SK-N-SH treated with all-trans-retinoic acid at 6 μM for 48 hours (cell line): ENCODE measurements around the gene PRR33.

Source experiments
- ATAC-seq: fragments of 200-7000 bp; cut with Tn5 transposase; 3 replicates; pipeline ENCODE4 v1.9.1; 2020; ENCODE audit warnings: mild to moderate bottlenecking, moderate library complexity
- ARNTL ChIP-seq: fragments of 450-650 bp; formaldehyde crosslinking; IDR thresholded peaks from 2 replicates; pipeline ENCODE4 v1.5.0; 2020; ENCODE audit warnings: low read depth, mild to moderate bottlenecking, moderate library complexity, borderline replicate concordance
- CREB5 ChIP-seq: fragments of 250-450 bp; sonication (Bioruptor Pico); IDR thresholded peaks from 2 replicates; pipeline ENCODE4 v1.5.1; 2020; ENCODE audit warnings: low read depth, mild to moderate bottlenecking, moderate library complexity
- CSDC2 ChIP-seq: fragments of 250-450 bp; sonication (Bioruptor Pico); IDR thresholded peaks from 2 replicates; pipeline ENCODE4 v1.5.0; 2020; ENCODE audit warnings: mild to moderate bottlenecking, moderate library complexity
- CSRNP3 ChIP-seq: fragments of 250-450 bp; sonication (Bioruptor Pico); IDR thresholded peaks from 2 replicates; pipeline ENCODE4 v1.5.1; 2021; ENCODE audit warnings: mild to moderate bottlenecking, moderate library complexity
- ESRRG ChIP-seq: fragments of 250-450 bp; sonication (Bioruptor Pico); IDR thresholded peaks from 2 replicates; pipeline ENCODE4 v1.6.1; 2021; ENCODE audit warnings: mild to moderate bottlenecking
- GLIS3 ChIP-seq: fragments of 250-450 bp; sonication (Bioruptor Pico); IDR thresholded peaks from 2 replicates; pipeline ENCODE4 v1.5.0; 2020; ENCODE audit warnings: mild to moderate bottlenecking, moderate library complexity
- ISL1 ChIP-seq: fragments of 250-450 bp; sonication (Bioruptor Pico); IDR thresholded peaks from 2 replicates; pipeline ENCODE4 v2.1.2; 2022; ENCODE audit warnings: mild to moderate bottlenecking, moderate library complexity
- OSR1 ChIP-seq: fragments of 250-450 bp; sonication (Bioruptor Pico); IDR thresholded peaks from 2 replicates; pipeline ENCODE4 v1.8.0; 2022; ENCODE audit warnings: moderate library complexity, mild to moderate bottlenecking, inconsistent platforms
- PPARA ChIP-seq: fragments of 250-450 bp; sonication (Bioruptor Pico); IDR thresholded peaks from 2 replicates; pipeline ENCODE4 v1.5.0; 2020; ENCODE audit warnings: mild to moderate bottlenecking, borderline replicate concordance
- RARB ChIP-seq: fragments of 250-450 bp; sonication (Bioruptor Pico); IDR thresholded peaks from 2 replicates; pipeline ENCODE4 v1.8.0; 2021; ENCODE audit warnings: mild to moderate bottlenecking, moderate library complexity
- SNAI2 ChIP-seq: fragments of 250-450 bp; sonication (Bioruptor Pico); IDR thresholded peaks from 2 replicates; pipeline ENCODE4 v1.5.0; 2020; ENCODE audit warnings: mild to moderate bottlenecking, moderate library complexity
- ZC3H10 ChIP-seq: fragments of 250-450 bp; sonication (Bioruptor Pico); IDR thresholded peaks from 2 replicates; pipeline ENCODE4 v1.5.1; 2021; ENCODE audit warnings: mild to moderate bottlenecking, moderate library complexity
- ZFP3 ChIP-seq: fragments of 250-450 bp; sonication (Bioruptor Pico); IDR thresholded peaks from 2 replicates; pipeline ENCODE4 v1.5.0; 2020; ENCODE audit warnings: mild to moderate bottlenecking, moderate library complexity
- ZNF565 ChIP-seq: fragments of 450-650 bp; formaldehyde crosslinking; conservative IDR thresholded peaks from 2 replicates; pipeline ENCODE4 v1.5.0; 2020; ENCODE audit warnings: low read depth, mild to moderate bottlenecking, moderate library complexity
- ZNF8 ChIP-seq: fragments of 450-650 bp; formaldehyde crosslinking; IDR thresholded peaks from 2 replicates; pipeline ENCODE4 v1.5.0; 2020; ENCODE audit warnings: mild to moderate bottlenecking, moderate library complexity
- TF ChIP-seq, protein P1 (sequence below): fragments of 250-450 bp; sonication (Bioruptor Pico); IDR thresholded peaks from 2 replicates; pipeline ENCODE4 v1.8.0; 2020; ENCODE audit warnings: mild to moderate bottlenecking, moderate library complexity, borderline replicate concordance
- TF ChIP-seq, protein P2 (sequence below): fragments of 250-450 bp; sonication (Bioruptor Pico); IDR thresholded peaks from 2 replicates; pipeline ENCODE4 v1.8.0; 2021; ENCODE audit warnings: low read depth, mild to moderate bottlenecking, moderate library complexity, borderline replicate concordance
- TF ChIP-seq, protein P3 (sequence below): fragments of 250-450 bp; sonication (Bioruptor Pico); IDR thresholded peaks from 2 replicates; pipeline ENCODE4 v1.5.0; 2020; ENCODE audit warnings: mild to moderate bottlenecking, moderate library complexity

The PRR33 gene

GRCh38 chr11:1840780-1841480, 50.8 kb downstream of the PRR33 start:
- no peak for ATAC-seq
- TF ChIP-seq GLIS3 (CRISPR knock-in tag): no peak
- no peak for TF ChIP-seq OSR1 (CRISPR knock-in tag)
- no peak for TF ChIP-seq CSRNP3 (CRISPR knock-in tag)
- no peak for TF ChIP-seq PPARA (CRISPR knock-in tag)
- TF ChIP-seq ZC3H10 (CRISPR knock-in tag): no peak
- TF ChIP-seq, protein P1, sequence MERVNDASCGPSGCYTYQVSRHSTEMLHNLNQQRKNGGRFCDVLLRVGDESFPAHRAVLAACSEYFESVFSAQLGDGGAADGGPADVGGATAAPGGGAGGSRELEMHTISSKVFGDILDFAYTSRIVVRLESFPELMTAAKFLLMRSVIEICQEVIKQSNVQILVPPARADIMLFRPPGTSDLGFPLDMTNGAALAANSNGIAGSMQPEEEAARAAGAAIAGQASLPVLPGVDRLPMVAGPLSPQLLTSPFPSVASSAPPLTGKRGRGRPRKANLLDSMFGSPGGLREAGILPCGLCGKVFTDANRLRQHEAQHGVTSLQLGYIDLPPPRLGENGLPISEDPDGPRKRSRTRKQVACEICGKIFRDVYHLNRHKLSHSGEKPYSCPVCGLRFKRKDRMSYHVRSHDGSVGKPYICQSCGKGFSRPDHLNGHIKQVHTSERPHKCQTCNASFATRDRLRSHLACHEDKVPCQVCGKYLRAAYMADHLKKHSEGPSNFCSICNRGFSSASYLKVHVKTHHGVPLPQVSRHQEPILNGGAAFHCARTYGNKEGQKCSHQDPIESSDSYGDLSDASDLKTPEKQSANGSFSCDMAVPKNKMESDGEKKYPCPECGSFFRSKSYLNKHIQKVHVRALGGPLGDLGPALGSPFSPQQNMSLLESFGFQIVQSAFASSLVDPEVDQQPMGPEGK (CRISPR knock-in tag): no peak
- no peak for TF ChIP-seq SNAI2 (CRISPR knock-in tag)
- no peak for TF ChIP-seq ARNTL
- no peak for TF ChIP-seq ZNF565 (CRISPR knock-in tag)
- no peak for TF ChIP-seq CSDC2 (CRISPR knock-in tag)
- TF ChIP-seq ZFP3 (CRISPR knock-in tag): no peak
- TF ChIP-seq RARB (CRISPR knock-in tag): no peak
- TF ChIP-seq, all 23 proteins: peak for 0

GRCh38 chr11:1839924-1840779, 51.5 kb downstream of the PRR33 start:
- TF ChIP-seq OSR1 (CRISPR knock-in tag) (no peak), ESRRG (CRISPR knock-in tag) (no peak), PPARA (CRISPR knock-in tag) (no peak), CSRNP3 (CRISPR knock-in tag) (no peak), CREB5 (no peak), RARB (CRISPR knock-in tag) (no peak), ISL1 (CRISPR knock-in tag) (no peak)
- ATAC-seq: no peak

DNA sequence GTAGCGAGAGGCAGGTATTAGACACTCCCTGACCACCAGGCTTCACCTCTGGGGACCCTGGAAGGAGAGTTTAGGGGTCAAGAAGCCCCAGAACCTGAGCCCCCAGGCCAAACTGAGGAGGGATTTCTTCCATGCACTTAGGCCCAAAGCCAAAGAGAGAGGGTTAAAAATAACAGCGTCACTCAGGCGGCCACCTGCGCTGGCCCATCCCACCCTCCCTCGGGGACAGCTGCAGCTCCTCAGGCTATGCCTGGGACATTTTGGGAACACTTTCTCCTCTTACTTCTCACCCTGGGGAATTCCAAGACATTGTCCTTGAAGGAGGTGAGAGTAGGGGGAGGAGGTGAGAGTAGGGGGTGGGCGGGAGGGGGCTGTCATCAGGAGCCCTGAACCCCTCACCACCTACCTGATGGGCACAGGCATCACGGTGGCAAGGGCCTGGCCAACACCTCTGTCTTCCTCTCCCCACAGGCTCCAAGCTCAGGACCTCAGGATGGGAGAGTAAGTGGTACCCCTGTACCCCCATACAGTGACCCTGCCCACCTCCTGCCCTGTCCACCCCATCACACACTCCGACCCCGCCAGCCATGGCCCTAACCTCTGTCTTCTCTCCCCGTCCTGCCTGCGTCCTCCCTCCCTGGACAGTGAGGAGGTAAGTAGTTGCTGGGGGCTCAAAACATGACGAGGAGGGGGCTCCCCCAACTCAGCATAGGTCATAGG, 52.3 kb downstream of the PRR33 start:
- TF ChIP-seq CSRNP3 (CRISPR knock-in tag) (no peak), ZC3H10 (CRISPR knock-in tag) (no peak), ESRRG (CRISPR knock-in tag) (no peak), ZNF8 (CRISPR knock-in tag) (no peak), PPARA (CRISPR knock-in tag) (no peak), RARB (CRISPR knock-in tag) (no peak)
- TF ChIP-seq, protein P2, sequence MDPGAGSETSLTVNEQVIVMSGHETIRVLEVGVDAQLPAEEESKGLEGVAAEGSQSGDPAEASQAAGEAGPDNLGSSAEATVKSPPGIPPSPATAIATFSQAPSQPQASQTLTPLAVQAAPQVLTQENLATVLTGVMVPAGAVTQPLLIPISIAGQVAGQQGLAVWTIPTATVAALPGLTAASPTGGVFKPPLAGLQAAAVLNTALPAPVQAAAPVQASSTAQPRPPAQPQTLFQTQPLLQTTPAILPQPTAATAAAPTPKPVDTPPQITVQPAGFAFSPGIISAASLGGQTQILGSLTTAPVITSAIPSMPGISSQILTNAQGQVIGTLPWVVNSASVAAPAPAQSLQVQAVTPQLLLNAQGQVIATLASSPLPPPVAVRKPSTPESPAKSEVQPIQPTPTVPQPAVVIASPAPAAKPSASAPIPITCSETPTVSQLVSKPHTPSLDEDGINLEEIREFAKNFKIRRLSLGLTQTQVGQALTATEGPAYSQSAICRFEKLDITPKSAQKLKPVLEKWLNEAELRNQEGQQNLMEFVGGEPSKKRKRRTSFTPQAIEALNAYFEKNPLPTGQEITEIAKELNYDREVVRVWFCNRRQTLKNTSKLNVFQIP: no peak
- TF ChIP-seq, protein P3, sequence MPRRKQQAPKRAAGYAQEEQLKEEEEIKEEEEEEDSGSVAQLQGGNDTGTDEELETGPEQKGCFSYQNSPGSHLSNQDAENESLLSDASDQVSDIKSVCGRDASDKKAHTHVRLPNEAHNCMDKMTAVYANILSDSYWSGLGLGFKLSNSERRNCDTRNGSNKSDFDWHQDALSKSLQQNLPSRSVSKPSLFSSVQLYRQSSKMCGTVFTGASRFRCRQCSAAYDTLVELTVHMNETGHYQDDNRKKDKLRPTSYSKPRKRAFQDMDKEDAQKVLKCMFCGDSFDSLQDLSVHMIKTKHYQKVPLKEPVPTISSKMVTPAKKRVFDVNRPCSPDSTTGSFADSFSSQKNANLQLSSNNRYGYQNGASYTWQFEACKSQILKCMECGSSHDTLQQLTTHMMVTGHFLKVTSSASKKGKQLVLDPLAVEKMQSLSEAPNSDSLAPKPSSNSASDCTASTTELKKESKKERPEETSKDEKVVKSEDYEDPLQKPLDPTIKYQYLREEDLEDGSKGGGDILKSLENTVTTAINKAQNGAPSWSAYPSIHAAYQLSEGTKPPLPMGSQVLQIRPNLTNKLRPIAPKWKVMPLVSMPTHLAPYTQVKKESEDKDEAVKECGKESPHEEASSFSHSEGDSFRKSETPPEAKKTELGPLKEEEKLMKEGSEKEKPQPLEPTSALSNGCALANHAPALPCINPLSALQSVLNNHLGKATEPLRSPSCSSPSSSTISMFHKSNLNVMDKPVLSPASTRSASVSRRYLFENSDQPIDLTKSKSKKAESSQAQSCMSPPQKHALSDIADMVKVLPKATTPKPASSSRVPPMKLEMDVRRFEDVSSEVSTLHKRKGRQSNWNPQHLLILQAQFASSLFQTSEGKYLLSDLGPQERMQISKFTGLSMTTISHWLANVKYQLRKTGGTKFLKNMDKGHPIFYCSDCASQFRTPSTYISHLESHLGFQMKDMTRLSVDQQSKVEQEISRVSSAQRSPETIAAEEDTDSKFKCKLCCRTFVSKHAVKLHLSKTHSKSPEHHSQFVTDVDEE (CRISPR knock-in tag): no peak

More for the DNA sequence above, 52.3 kb downstream of the PRR33 start:
- ATAC-seq: no peak
